HEK293 (cell line): ENCODE data around the gene CACNG4.

Experiments used
- CTCF ChIA-PET: fragments of 350-600 bp; formaldehyde crosslinking; extraction: SDS; loops from one replicate; lab custom pipeline; 2021; ENCODE audit warnings: antibody characterized with exemption; lab: Yijun Ruan, JAX
- POLR2A ChIA-PET: fragments of 300-600 bp; formaldehyde crosslinking; extraction: SDS; loops from one replicate; lab custom pipeline; 2020; ENCODE audit warnings: antibody characterized with exemption, inconsistent platforms; lab: Yijun Ruan, JAX
- H3K27ac ChIP-seq: fragments of 200-500 bp; sonication (Bioruptor generic); 2 replicates; pipeline ENCODE4 v1.5.1; 2014; ENCODE audit warnings: low read depth, low read length, control low read depth, inconsistent platforms; ENCODE audit errors: extremely low read depth
- H3K36me3 ChIP-seq, 2 experiments: fragments of 200-500 bp in 1 of 2; sonication (Bioruptor generic) in 1 of 2; 1 replicate in 1 of 2; 2 replicates in 1 of 2; pipeline ENCODE4 v1.5.1; 2014 to 2017; ENCODE audit warnings: inconsistent platforms in 2 of 2, low read length in 2 of 2; ENCODE audit not compliant: control insufficient read depth in 2 of 2, insufficient read depth in 1 of 2
- H3K4me1 ChIP-seq: fragments of 200-500 bp; sonication (Bioruptor generic); 2 replicates; pipeline ENCODE4 v1.5.1; 2014; ENCODE audit warnings: mild to moderate bottlenecking, low read length, inconsistent platforms; ENCODE audit not compliant: control insufficient read depth, insufficient read depth
- H3K4me3 ChIP-seq: 2 replicates; pipeline ENCODE4 v1.5.1; 2011; ENCODE audit warnings: low read depth, mild to moderate bottlenecking, control low read depth, low read length, moderate library complexity
- H3K9me3 ChIP-seq: fragments of 200-500 bp; sonication (Bioruptor generic); 2 replicates; pipeline ENCODE4 v1.5.1; 2014; ENCODE audit warnings: low read depth, low read length, inconsistent platforms; ENCODE audit not compliant: control insufficient read depth, insufficient read depth
- HOXC10 ChIP-seq: sonication (generic); formaldehyde crosslinking; IDR thresholded peaks from 2 replicates; pipeline ENCODE4 v1.8.1; 2023; ENCODE audit warnings: mild to moderate bottlenecking, missing genetic modification reagents
- REPIN1 ChIP-seq: fragments of 450-650 bp; formaldehyde crosslinking; IDR thresholded peaks from 2 replicates; pipeline ENCODE4 v1.5.1; 2017; ENCODE audit warnings: missing biosample characterization, missing genetic modification characterization, low read depth
- SCRT1 ChIP-seq: fragments of 450-650 bp; formaldehyde crosslinking; IDR thresholded peaks from 2 replicates; pipeline ENCODE4 v1.5.1; 2016; ENCODE audit warnings: missing biosample characterization, missing genetic modification characterization, borderline replicate concordance
- ZBTB48 ChIP-seq: fragments of 450-650 bp; formaldehyde crosslinking; IDR thresholded peaks from 2 replicates; pipeline ENCODE4 v1.5.1; 2016; ENCODE audit warnings: missing biosample characterization, missing genetic modification characterization
- ZFP37 ChIP-seq: fragments of 450-650 bp; formaldehyde crosslinking; IDR thresholded peaks from 2 replicates; pipeline ENCODE4 v1.5.1; 2016; ENCODE audit warnings: missing biosample characterization, missing genetic modification characterization
- ZFP69B ChIP-seq: fragments of 450-650 bp; formaldehyde crosslinking; IDR thresholded peaks from 2 replicates; pipeline ENCODE4 v1.5.1; 2016; ENCODE audit warnings: missing biosample characterization, missing genetic modification characterization
- ZNF157 ChIP-seq: fragments of 450-650 bp; formaldehyde crosslinking; IDR thresholded peaks from 2 replicates; pipeline ENCODE4 v1.5.1; 2016; ENCODE audit warnings: missing biosample characterization, missing genetic modification characterization
- ZNF184 ChIP-seq: fragments of 450-650 bp; IDR thresholded peaks from 2 replicates; pipeline ENCODE4 v1.5.1; 2018; ENCODE audit warnings: missing biosample characterization, mild to moderate bottlenecking, missing genetic modification characterization
- ZNF19 ChIP-seq: fragments of 450-650 bp; formaldehyde crosslinking; IDR thresholded peaks from 2 replicates; pipeline ENCODE4; 2016; ENCODE audit warnings: missing biosample characterization, missing genetic modification characterization, low read depth
- ZNF221 ChIP-seq: fragments of 450-650 bp; formaldehyde crosslinking; IDR thresholded peaks from 2 replicates; pipeline ENCODE4 v1.5.1; 2017; ENCODE audit warnings: missing biosample characterization, missing genetic modification characterization, borderline replicate concordance
- ZNF324 ChIP-seq: fragments of 450-650 bp; formaldehyde crosslinking; IDR thresholded peaks from 2 replicates; pipeline ENCODE4 v1.5.1; 2016; ENCODE audit warnings: missing biosample characterization, missing genetic modification characterization
- ZNF37A ChIP-seq: fragments of 450-650 bp; IDR thresholded peaks from 2 replicates; pipeline ENCODE4 v1.5.1; 2018; ENCODE audit warnings: missing biosample characterization, missing genetic modification characterization
- ZNF404 ChIP-seq: fragments of 450-650 bp; formaldehyde crosslinking; IDR thresholded peaks from 2 replicates; pipeline ENCODE4 v1.5.1; 2017; ENCODE audit warnings: missing biosample characterization, missing genetic modification characterization
- ZNF501 ChIP-seq: fragments of 450-650 bp; formaldehyde crosslinking; IDR thresholded peaks from 2 replicates; pipeline ENCODE4 v1.5.1; 2016; ENCODE audit warnings: missing biosample characterization, missing genetic modification characterization
- ZNF529 ChIP-seq: fragments of 450-650 bp; formaldehyde crosslinking; IDR thresholded peaks from 2 replicates; pipeline ENCODE4 v1.5.1; 2017; ENCODE audit warnings: missing genetic modification characterization, missing biosample characterization; ENCODE audit not compliant: insufficient replicate concordance
- ZNF549 ChIP-seq: fragments of 450-650 bp; IDR thresholded peaks from 2 replicates; pipeline ENCODE4 v1.5.1; 2018; ENCODE audit warnings: missing biosample characterization, missing genetic modification characterization, mild to moderate bottlenecking, inconsistent platforms, moderate library complexity
- ZNF561 ChIP-seq: fragments of 450-650 bp; IDR thresholded peaks from 2 replicates; pipeline ENCODE4 v1.5.1; 2018; ENCODE audit warnings: missing biosample characterization, missing genetic modification characterization, borderline replicate concordance
- ZNF596 ChIP-seq: fragments of 450-650 bp; IDR thresholded peaks from 2 replicates; pipeline ENCODE4 v1.5.0; 2018; ENCODE audit warnings: missing biosample characterization, mild to moderate bottlenecking, missing genetic modification characterization, moderate library complexity
- ZNF600 ChIP-seq: fragments of 450-650 bp; formaldehyde crosslinking; IDR thresholded peaks from 2 replicates; pipeline ENCODE4 v1.5.1; 2016; ENCODE audit warnings: missing biosample characterization, missing genetic modification characterization
- ZNF621 ChIP-seq: fragments of 450-650 bp; formaldehyde crosslinking; IDR thresholded peaks from 2 replicates; pipeline ENCODE4 v1.5.1; 2017; ENCODE audit warnings: missing biosample characterization, missing genetic modification characterization
- ZNF777 ChIP-seq: fragments of 450-650 bp; formaldehyde crosslinking; IDR thresholded peaks from 2 replicates; pipeline ENCODE4 v1.5.1; 2017; ENCODE audit warnings: missing biosample characterization, missing genetic modification characterization, borderline replicate concordance
- TF ChIP-seq, protein P1 (sequence below): fragments of 450-650 bp; formaldehyde crosslinking; conservative IDR thresholded peaks from 2 replicates; pipeline ENCODE4 v1.5.1; 2016; ENCODE audit warnings: low read depth, missing biosample characterization, missing genetic modification characterization
- TF ChIP-seq, protein P2 (sequence below): fragments of 450-650 bp; formaldehyde crosslinking; IDR thresholded peaks from 2 replicates; pipeline ENCODE4 v1.5.1; 2016; ENCODE audit warnings: missing biosample characterization, missing genetic modification characterization
- TF ChIP-seq, protein P3 (sequence below): fragments of 450-650 bp; formaldehyde crosslinking; IDR thresholded peaks from 2 replicates; pipeline ENCODE4 v1.5.1; 2016; ENCODE audit warnings: missing biosample characterization, missing genetic modification characterization
- TF ChIP-seq, protein P4 (sequence below): fragments of 450-650 bp; formaldehyde crosslinking; IDR thresholded peaks from 2 replicates; pipeline ENCODE4 v1.5.1; 2017; ENCODE audit warnings: missing biosample characterization, missing genetic modification characterization

CACNG4 gene

DNA sequence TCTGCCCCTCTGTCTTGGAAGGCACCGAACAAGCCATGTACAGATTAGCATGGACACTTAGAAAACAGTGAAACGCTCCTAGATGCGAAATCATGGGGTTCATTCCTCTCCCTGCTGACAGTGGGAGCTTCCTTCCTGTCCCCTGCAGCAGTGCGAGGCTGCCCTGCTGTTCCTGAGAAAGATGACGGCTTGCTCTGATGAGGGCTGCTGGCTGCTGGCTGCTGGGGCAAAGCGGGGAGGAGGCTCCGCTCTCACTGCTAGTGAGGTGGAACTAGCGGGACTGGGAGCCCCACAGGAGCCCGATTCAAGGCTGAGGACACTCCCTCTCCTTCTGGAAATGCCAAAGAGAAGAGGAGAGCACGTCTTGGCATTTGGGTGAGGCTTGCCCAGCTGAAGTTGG lies 25.9 kb upstream of the CACNG4 start:
- Histone ChIP-seq H3K4me3 (no peak overlapping the region), H3K27ac (no peak overlapping the region), H3K9me3 (no peaks in the 10 kb centered on the region), H3K36me3 (no peaks in the 10 kb centered on the region), H3K4me1 (no peaks in the 10 kb centered on the region)
- ChIA-PET CTCF (interaction anchor here (0.5 kb wide), 1 partner anchor 25 kb away, joined by 3 read pairs; no protein-coding TSS in a partner anchor), POLR2A (no interaction called here)
- TF ChIP-seq REPIN1 (tag by site-specific recombination) (no peak), ZFP37 (tag by site-specific recombination) (no peak), ZNF501 (tag by site-specific recombination) (no peak), ZNF221 (tag by site-specific recombination) (no peak), ZNF621 (tag by site-specific recombination) (no peak), ZNF324 (tag by site-specific recombination) (no peak), ZNF561 (no peak), ZNF600 (no peak), ZNF404 (tag by site-specific recombination) (no peak), ZNF529 (tag by site-specific recombination) (no peak), ZNF596 (tag by site-specific recombination) (no peak)
- TF ChIP-seq, protein P1, sequence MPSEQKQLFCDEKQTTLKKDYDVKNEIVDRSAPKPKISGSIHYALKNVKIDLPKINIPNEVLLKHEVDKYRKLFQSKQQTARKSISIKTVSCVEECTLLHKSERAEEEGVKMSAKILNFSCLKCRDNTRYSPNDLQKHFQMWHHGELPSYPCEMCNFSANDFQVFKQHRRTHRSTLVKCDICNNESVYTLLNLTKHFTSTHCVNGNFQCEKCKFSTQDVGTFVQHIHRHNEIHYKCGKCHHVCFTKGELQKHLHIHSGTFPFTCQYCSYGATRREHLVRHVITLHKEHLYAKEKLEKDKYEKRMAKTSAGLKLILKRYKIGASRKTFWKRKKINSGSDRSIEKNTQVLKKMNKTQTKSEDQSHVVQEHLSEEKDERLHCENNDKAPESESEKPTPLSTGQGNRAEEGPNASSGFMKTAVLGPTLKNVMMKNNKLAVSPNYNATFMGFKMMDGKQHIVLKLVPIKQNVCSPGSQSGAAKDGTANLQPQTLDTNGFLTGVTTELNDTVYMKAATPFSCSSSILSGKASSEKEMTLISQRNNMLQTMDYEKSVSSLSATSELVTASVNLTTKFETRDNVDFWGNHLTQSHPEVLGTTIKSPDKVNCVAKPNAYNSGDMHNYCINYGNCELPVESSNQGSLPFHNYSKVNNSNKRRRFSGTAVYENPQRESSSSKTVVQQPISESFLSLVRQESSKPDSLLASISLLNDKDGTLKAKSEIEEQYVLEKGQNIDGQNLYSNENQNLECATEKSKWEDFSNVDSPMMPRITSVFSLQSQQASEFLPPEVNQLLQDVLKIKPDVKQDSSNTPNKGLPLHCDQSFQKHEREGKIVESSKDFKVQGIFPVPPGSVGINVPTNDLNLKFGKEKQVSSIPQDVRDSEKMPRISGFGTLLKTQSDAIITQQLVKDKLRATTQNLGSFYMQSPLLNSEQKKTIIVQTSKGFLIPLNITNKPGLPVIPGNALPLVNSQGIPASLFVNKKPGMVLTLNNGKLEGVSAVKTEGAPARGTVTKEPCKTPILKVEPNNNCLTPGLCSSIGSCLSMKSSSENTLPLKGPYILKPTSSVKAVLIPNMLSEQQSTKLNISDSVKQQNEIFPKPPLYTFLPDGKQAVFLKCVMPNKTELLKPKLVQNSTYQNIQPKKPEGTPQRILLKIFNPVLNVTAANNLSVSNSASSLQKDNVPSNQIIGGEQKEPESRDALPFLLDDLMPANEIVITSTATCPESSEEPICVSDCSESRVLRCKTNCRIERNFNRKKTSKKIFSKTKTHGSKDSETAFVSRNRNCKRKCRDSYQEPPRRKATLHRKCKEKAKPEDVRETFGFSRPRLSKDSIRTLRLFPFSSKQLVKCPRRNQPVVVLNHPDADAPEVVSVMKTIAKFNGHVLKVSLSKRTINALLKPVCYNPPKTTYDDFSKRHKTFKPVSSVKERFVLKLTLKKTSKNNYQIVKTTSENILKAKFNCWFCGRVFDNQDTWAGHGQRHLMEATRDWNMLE: no peak
- TF ChIP-seq, protein P2, sequence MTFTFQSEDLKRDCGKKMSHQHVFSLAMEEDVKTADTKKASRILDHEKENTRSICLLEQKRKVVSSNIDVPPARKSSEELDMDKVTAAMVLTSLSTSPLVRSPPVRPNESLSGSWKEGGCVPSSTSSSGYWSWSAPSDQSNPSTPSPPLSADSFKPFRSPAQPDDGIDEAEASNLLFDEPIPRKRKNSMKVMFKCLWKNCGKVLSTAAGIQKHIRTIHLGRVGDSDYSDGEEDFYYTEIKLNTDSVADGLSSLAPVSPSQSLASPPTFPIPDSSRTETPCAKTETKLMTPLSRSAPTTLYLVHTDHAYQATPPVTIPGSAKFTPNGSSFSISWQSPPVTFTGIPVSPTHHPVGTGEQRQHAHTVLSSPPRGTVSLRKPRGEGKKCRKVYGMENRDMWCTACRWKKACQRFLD (tag by site-specific recombination): no peak
- TF ChIP-seq, protein P3, sequence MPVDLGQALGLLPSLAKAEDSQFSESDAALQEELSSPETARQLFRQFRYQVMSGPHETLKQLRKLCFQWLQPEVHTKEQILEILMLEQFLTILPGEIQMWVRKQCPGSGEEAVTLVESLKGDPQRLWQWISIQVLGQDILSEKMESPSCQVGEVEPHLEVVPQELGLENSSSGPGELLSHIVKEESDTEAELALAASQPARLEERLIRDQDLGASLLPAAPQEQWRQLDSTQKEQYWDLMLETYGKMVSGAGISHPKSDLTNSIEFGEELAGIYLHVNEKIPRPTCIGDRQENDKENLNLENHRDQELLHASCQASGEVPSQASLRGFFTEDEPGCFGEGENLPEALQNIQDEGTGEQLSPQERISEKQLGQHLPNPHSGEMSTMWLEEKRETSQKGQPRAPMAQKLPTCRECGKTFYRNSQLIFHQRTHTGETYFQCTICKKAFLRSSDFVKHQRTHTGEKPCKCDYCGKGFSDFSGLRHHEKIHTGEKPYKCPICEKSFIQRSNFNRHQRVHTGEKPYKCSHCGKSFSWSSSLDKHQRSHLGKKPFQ (tag by site-specific recombination): no peak

DNA sequence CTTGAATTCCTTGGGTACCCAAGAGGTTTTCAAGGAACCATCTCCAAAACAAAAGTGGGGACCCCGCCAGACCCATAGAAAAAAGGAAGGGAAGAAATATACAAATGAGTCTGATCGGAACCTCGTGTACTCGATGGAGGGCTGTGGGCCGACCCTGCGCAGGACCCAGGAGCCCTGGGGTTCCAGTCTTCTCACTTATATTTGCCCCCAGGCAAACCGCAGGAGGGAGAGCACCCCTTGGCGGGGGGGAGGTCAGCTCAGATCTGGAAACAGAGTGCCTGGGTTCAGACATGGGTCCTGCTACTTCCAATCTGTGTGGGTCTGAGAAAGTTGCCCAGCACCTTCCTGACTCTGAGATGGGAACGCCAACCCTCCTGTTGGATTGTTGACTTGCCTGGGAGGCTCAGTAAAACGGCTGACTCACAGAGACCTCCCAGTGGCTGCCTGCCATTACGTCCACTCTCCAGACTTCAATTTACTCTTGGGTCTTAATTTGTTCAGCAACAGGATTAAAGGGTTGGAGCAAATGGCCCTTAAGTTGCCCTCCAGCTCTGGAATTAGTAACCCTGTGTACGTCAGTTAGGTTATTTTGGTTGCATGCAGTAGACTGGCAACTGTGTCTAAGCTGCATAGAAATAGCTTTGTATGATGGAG lies 24.9 kb upstream of the CACNG4 start:
- Histone ChIP-seq H3K4me1 (no peaks in the 10 kb centered on the region), H3K27ac (no peak overlapping the region), H3K9me3 (no peaks in the 10 kb centered on the region), H3K36me3 (no peaks in the 10 kb centered on the region), H3K4me3 (no peak overlapping the region)
- ChIA-PET CTCF (interaction anchor here (0.6 kb wide), 1 partner anchor 262 kb away, joined by 4 read pairs; no protein-coding TSS in a partner anchor), POLR2A (interaction anchor here (1.6 kb wide), 1 partner anchor 12 kb away, joined by 3 read pairs; no protein-coding TSS in a partner anchor)
- TF ChIP-seq ZNF37A (no peak), ZNF157 (tag by site-specific recombination) (no peak), ZNF19 (no peak), ZFP69B (tag by site-specific recombination) (no peak), ZBTB48 (tag by site-specific recombination) (no peak), HOXC10 (no peak), ZNF777 (no peak), ZNF184 (tag by site-specific recombination) (no peak), ZNF549 (tag by site-specific recombination) (no peak), SCRT1 (tag by site-specific recombination) (no peak)
- TF ChIP-seq, protein P4, sequence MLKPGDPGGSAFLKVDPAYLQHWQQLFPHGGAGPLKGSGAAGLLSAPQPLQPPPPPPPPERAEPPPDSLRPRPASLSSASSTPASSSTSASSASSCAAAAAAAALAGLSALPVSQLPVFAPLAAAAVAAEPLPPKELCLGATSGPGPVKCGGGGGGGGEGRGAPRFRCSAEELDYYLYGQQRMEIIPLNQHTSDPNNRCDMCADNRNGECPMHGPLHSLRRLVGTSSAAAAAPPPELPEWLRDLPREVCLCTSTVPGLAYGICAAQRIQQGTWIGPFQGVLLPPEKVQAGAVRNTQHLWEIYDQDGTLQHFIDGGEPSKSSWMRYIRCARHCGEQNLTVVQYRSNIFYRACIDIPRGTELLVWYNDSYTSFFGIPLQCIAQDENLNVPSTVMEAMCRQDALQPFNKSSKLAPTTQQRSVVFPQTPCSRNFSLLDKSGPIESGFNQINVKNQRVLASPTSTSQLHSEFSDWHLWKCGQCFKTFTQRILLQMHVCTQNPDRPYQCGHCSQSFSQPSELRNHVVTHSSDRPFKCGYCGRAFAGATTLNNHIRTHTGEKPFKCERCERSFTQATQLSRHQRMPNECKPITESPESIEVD: no peak
